NOMO-1 treated with DMSO at 0.1 percent for 48 hours (cell line): ENCODE results near the gene GNAI3.
A peak's percentile ranks its signal among the peaks of the same experiment; 100 is the strongest.

Source experiments
- DNase-seq: peaks from one replicate; lab custom pipeline; 2025; ENCODE audit not compliant: unreplicated experiment; lab: John Stamatoyannopoulos, UW

Gene GNAI3

GRCh38 chr1:109548321-109549267, at the start of gene GNAI3:
Gene GNAI3, plus strand, starts transcription at chr1:109548615. Its CDS starts 106 bp downstream, at chr1:109548721.
- peak; percentile 98 for DNase-seq

GRCh38 chr1:109499081-109499480, 49.3 kb upstream of the GNAI3 start:
- DNase-seq: no peak

- peak; percentile 30 for DNase-seq
Measured at GRCh38 chr1:109499661-109500536, 48.5 kb upstream of the GNAI3 start.

- no peak for DNase-seq
Measured at GRCh38 chr1:109500941-109501381, 47.5 kb upstream of the GNAI3 start.

- DNase-seq: no peak
Measured at GRCh38 chr1:109501644-109502363, 46.6 kb upstream of the GNAI3 start.

GRCh38 chr1:109502364-109502851, 46.0 kb upstream of the GNAI3 start:
- DNase-seq: no peak

GRCh38 chr1:109503935-109504334, 44.5 kb upstream of the GNAI3 start:
- no peak for DNase-seq

GRCh38 chr1:109504974-109505373, 43.4 kb upstream of the GNAI3 start:
- DNase-seq: no peak

- DNase-seq: no peak
Measured at GRCh38 chr1:109508001-109508872, 40.2 kb upstream of the GNAI3 start.

- DNase-seq: no peak
Measured at GRCh38 chr1:109508873-109509175, 39.6 kb upstream of the GNAI3 start.

GRCh38 chr1:109509176-109510134, 39.0 kb upstream of the GNAI3 start, which contains the start of gene AMIGO1:
Gene AMIGO1, minus strand, starts transcription at chr1:109509727. Its CDS starts 815 bp downstream, at chr1:109508912.
- DNase-seq: peak; percentile 54

- DNase-seq: no peak
Measured at GRCh38 chr1:109513110-109513710, 35.2 kb upstream of the GNAI3 start.

GRCh38 chr1:109514846-109515245, 33.6 kb upstream of the GNAI3 start:
- no peak for DNase-seq

- no peak for DNase-seq
Measured at GRCh38 chr1:109516872-109517271, 31.5 kb upstream of the GNAI3 start.

GRCh38 chr1:109517337-109517736, 31.1 kb upstream of the GNAI3 start:
- no peak for DNase-seq

GRCh38 chr1:109521002-109521951, 27.1 kb upstream of the GNAI3 start:
- DNase-seq: no peak

- no peak for DNase-seq
Measured at GRCh38 chr1:109522026-109522425, 26.4 kb upstream of the GNAI3 start.
